HepG2 (cell line): ENCODE results near the gene CES2. TPM values are rescaled to one million over a fixed set of nuclear protein-coding genes. Genes with fewer than 3 reads are reported as not detected.

Experiments used
- BORCS8-MEF2B ChIP-seq: sonication (generic); formaldehyde crosslinking; IDR thresholded peaks from 2 replicates; pipeline ENCODE4 v1.8.0; 2022; ENCODE audit warnings: mild to moderate bottlenecking, missing genetic modification reagents
- CBX2 ChIP-seq, 2 experiments: fragments of 200-600 bp in 1 of 2; sonication (generic); formaldehyde crosslinking in 1 of 2; IDR thresholded peaks; 2 replicates each; pipeline versions ENCODE4 v1.7.0 to v1.8.1; 2018 to 2022; ENCODE audit warnings: low read depth in 2 of 2, low read length in 1 of 2, mild to moderate bottlenecking in 1 of 2, missing genetic modification reagents in 1 of 2
- CBX5 ChIP-seq: sonication (generic); formaldehyde crosslinking; IDR thresholded peaks from 2 replicates; pipeline ENCODE4 v1.4.0; 2020; ENCODE audit warnings: missing genetic modification reagents, borderline replicate concordance
- CCAR2 ChIP-seq: fragments of 200-400 bp; formaldehyde crosslinking; optimal IDR thresholded peaks from 2 replicates; pipeline ENCODE3; 2018; ENCODE audit warnings: low read depth, mild to moderate bottlenecking, low read length, moderate library complexity
- HOXA5 ChIP-seq: sonication (generic); formaldehyde crosslinking; IDR thresholded peaks from 2 replicates; pipeline ENCODE4 v1.4.0; 2020; ENCODE audit warnings: missing genetic modification reagents
- NCOA5 ChIP-seq: sonication (generic); formaldehyde crosslinking; IDR thresholded peaks from 2 replicates; pipeline ENCODE4 v1.4.0; 2020; ENCODE audit warnings: missing genetic modification reagents
- NFKB2 ChIP-seq: sonication (generic); formaldehyde crosslinking; IDR thresholded peaks from 2 replicates; pipeline ENCODE4 v1.4.0; 2020; ENCODE audit warnings: missing genetic modification reagents, borderline replicate concordance
- PHF20 ChIP-seq: sonication (generic); formaldehyde crosslinking; IDR thresholded peaks from 2 replicates; pipeline ENCODE4 v1.5.0; 2020; ENCODE audit warnings: mild to moderate bottlenecking, missing genetic modification reagents
- SOX13 ChIP-seq, 3 experiments: fragments of 450-650 bp in 1 of 3; sonication (generic) in 1 of 3; formaldehyde crosslinking in 1 of 3; IDR thresholded peaks in 2 of 3; conservative IDR thresholded peaks in 1 of 3; 2 replicates each; pipeline versions ENCODE4 v1.5.0 to v1.6.1; 2016 to 2020; ENCODE audit warnings: antibody characterized with exemption in 1 of 3, mild to moderate bottlenecking in 1 of 3, missing compliant biosample characterization in 1 of 3, missing genetic modification reagents in 1 of 3, moderate library complexity in 1 of 3
- ZFP90 ChIP-seq: sonication (generic); formaldehyde crosslinking; IDR thresholded peaks from 2 replicates; pipeline ENCODE4 v1.8.0; 2022; ENCODE audit warnings: missing genetic modification reagents, mild to moderate bottlenecking, inconsistent platforms, borderline replicate concordance
- ZFX ChIP-seq: sonication (generic); formaldehyde crosslinking; IDR thresholded peaks from 2 replicates; pipeline ENCODE4 v1.4.0; 2020; ENCODE audit warnings: mild to moderate bottlenecking, low read depth, missing genetic modification reagents, moderate library complexity
- ZMYM4 ChIP-seq: sonication (generic); formaldehyde crosslinking; IDR thresholded peaks from 2 replicates; pipeline ENCODE4 v1.8.1; 2023; ENCODE audit warnings: mild to moderate bottlenecking, missing genetic modification reagents
- ZNF724P ChIP-seq: sonication (generic); formaldehyde crosslinking; IDR thresholded peaks from 2 replicates; pipeline ENCODE4 v1.8.0; 2022; ENCODE audit warnings: missing genetic modification reagents, borderline replicate concordance
- polyA plus RNA-seq, 8 experiments: library from polyadenylated mRNA; depleted of rRNA in 3 of 8; stranded (reverse) in 7 of 8; unstranded in 1 of 8; fragments of >200 nt; fragmentation: Illumina TruSeq in 4 of 8; extraction: Trizol in 4 of 8; gene quantifications; 2 replicates each; pipeline versions ENCODE4 v1.2.1 to v1.2.3, GENCODE V29; 2011 to 2016; ENCODE audit warnings: low read depth in 4 of 8, missing spikeins in 1 of 8, mixed read lengths in 1 of 8; ENCODE audit not compliant: insufficient read depth in 1 of 8
- total RNA-seq, 5 experiments: library from RNA; depleted of rRNA; stranded (reverse); fragments of >200 nt; fragmentation: Illumina TruSeq; extraction: Trizol; gene quantifications; 2 replicates each; pipeline ENCODE4 v1.2.3, GENCODE V29; 2016; ENCODE audit warnings: low read depth in 1 of 5
- TF ChIP-seq, protein P1 (sequence below): sonication (generic); formaldehyde crosslinking; IDR thresholded peaks from 2 replicates; pipeline ENCODE4 v1.4.0; 2020; ENCODE audit warnings: mild to moderate bottlenecking, missing genetic modification reagents
- TF ChIP-seq, protein P2 (sequence below): sonication (generic); formaldehyde crosslinking; IDR thresholded peaks from 2 replicates; pipeline ENCODE4 v1.4.0; 2020; ENCODE audit warnings: missing genetic modification reagents, mild to moderate bottlenecking, borderline replicate concordance
- TF ChIP-seq, protein P3 (sequence below): sonication (generic); formaldehyde crosslinking; IDR thresholded peaks from 2 replicates; pipeline ENCODE4 v1.8.0; 2022; ENCODE audit warnings: mild to moderate bottlenecking, missing genetic modification reagents; ENCODE audit not compliant: insufficient replicate concordance

CES2 gene
- total and polyA plus RNA-seq, 2 of the 13 experiments (the other 11 are each of a cell fraction or from before 2014, with no cell fraction given): 50.6 to 63.8 TPM

DNA sequence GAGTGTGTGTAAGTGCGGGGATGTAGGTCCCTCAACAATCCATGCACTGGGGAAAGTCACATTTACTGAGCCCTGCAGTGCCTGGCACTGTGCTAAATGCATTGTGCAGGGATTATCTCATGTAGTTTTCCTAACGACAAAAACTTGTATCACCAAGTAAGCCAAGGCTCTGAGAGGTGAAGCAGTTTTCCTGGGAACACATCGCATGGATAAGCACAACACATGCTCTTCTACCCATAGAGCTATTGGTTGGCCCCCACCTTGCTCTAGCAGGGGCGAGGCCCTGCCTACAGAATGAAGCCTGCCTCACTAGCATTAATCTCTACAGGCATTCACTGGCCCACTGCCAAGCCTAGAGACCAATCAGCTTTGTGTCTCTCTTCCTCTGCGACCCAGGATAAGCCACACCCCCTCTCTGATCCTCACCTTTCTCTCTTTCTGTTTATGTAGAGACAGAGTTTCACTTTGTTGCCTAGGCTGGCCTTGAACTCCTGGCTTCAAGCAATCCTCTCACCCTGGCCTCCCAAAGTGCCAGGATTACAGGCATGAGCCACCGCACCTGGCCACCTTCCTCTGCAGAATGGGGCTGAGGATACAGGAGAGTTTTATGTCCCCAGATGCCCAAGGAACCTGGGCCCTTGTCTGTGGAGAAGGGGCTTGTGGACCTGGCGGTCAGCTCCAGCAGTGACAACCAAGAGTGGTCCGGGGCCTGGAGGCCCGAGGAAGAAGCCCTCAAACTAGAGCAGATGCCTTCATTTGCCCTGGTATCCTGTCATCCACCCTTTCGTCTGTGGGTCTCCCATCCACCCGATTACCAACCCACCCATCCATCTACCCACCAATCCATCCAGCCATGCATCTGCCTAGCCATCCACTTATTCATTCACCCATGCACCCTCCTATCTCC is 29.4 kb upstream of the CES2 start (continued):
- peak; percentile 89; the same call in 1 of the 2 replicates for TF ChIP-seq NFKB2 (CRISPR knock-in tag)
- TF ChIP-seq SOX13 (IDR thresholded peaks at IDR 0.05): 0 out of 2 replicates have a peak, but pooled peaks have one; percentile 10
- peak in 1 of 2 experiments; percentile 79; a peak in 2 of 4 replicates for TF ChIP-seq SOX13 (CRISPR knock-in tag; conservative IDR thresholded peaks at IDR 0.05 in 1 of 2, IDR thresholded peaks at IDR 0.05 in 1 of 2)
- no peak for TF ChIP-seq CBX2 (IDR thresholded peaks at IDR 0.05; ENCODE audit: low read depth, low read length)
- no peak for TF ChIP-seq CBX2 (CRISPR knock-in tag; IDR thresholded peaks at IDR 0.05; ENCODE audit: low read depth)
- peak; percentile 87 for TF ChIP-seq ZFP90 (CRISPR knock-in tag)
- TF ChIP-seq CBX5 (CRISPR knock-in tag): peak; percentile 48; the same call in 1 of the 2 replicates
- peak; percentile 38; the same call in 1 of the 2 replicates for TF ChIP-seq HOXA5 (CRISPR knock-in tag)
- peak; percentile 90 for TF ChIP-seq ZFX (CRISPR knock-in tag)
- TF ChIP-seq, protein P1, sequence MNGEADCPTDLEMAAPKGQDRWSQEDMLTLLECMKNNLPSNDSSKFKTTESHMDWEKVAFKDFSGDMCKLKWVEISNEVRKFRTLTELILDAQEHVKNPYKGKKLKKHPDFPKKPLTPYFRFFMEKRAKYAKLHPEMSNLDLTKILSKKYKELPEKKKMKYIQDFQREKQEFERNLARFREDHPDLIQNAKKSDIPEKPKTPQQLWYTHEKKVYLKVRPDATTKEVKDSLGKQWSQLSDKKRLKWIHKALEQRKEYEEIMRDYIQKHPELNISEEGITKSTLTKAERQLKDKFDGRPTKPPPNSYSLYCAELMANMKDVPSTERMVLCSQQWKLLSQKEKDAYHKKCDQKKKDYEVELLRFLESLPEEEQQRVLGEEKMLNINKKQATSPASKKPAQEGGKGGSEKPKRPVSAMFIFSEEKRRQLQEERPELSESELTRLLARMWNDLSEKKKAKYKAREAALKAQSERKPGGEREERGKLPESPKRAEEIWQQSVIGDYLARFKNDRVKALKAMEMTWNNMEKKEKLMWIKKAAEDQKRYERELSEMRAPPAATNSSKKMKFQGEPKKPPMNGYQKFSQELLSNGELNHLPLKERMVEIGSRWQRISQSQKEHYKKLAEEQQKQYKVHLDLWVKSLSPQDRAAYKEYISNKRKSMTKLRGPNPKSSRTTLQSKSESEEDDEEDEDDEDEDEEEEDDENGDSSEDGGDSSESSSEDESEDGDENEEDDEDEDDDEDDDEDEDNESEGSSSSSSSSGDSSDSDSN (CRISPR knock-in tag): peak; percentile 45
- no peak for TF ChIP-seq NCOA5 (CRISPR knock-in tag)
- TF ChIP-seq ZMYM4: peak; percentile 83
- peak; percentile 51; the same call in 1 of the 2 replicates for TF ChIP-seq BORCS8-MEF2B (CRISPR knock-in tag)
- TF ChIP-seq, protein P2, sequence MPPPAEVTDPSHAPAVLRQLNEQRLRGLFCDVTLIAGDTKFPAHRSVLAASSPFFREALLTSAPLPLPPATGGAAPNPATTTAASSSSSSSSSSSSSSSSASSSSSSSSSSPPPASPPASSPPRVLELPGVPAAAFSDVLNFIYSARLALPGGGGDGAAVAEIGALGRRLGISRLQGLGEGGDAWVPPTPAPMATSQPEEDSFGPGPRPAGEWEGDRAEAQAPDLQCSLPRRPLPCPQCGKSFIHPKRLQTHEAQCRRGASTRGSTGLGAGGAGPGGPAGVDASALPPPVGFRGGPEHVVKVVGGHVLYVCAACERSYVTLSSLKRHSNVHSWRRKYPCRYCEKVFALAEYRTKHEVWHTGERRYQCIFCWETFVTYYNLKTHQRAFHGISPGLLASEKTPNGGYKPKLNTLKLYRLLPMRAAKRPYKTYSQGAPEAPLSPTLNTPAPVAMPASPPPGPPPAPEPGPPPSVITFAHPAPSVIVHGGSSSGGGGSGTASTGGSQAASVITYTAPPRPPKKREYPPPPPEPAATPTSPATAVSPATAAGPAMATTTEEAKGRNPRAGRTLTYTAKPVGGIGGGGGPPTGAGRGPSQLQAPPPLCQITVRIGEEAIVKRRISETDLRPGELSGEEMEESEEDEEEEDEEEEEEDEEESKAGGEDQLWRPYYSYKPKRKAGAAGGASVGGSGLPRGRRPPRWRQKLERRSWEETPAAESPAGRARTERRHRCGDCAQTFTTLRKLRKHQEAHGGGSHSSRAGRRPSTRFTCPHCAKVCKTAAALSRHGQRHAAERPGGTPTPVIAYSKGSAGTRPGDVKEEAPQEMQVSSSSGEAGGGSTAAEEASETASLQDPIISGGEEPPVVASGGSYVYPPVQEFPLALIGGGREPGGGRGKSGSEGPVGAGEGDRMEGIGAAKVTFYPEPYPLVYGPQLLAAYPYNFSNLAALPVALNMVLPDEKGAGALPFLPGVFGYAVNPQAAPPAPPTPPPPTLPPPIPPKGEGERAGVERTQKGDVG (CRISPR knock-in tag): peak; percentile 48; the same call in 1 of the 2 replicates
- no peak for TF ChIP-seq CCAR2
- no peak for TF ChIP-seq ZNF724P (CRISPR knock-in tag)
- TF ChIP-seq PHF20 (CRISPR knock-in tag): peak; percentile 32; the same call in 1 of the 2 replicates
- TF ChIP-seq, protein P3, sequence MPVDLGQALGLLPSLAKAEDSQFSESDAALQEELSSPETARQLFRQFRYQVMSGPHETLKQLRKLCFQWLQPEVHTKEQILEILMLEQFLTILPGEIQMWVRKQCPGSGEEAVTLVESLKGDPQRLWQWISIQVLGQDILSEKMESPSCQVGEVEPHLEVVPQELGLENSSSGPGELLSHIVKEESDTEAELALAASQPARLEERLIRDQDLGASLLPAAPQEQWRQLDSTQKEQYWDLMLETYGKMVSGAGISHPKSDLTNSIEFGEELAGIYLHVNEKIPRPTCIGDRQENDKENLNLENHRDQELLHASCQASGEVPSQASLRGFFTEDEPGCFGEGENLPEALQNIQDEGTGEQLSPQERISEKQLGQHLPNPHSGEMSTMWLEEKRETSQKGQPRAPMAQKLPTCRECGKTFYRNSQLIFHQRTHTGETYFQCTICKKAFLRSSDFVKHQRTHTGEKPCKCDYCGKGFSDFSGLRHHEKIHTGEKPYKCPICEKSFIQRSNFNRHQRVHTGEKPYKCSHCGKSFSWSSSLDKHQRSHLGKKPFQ: no peak
